Measurements from ENCODE around the gene TRIM59. TPM values are rescaled to one million over a fixed set of nuclear protein-coding genes. Genes with fewer than 3 reads are reported as not detected.

The TRIM59 gene, protein sequence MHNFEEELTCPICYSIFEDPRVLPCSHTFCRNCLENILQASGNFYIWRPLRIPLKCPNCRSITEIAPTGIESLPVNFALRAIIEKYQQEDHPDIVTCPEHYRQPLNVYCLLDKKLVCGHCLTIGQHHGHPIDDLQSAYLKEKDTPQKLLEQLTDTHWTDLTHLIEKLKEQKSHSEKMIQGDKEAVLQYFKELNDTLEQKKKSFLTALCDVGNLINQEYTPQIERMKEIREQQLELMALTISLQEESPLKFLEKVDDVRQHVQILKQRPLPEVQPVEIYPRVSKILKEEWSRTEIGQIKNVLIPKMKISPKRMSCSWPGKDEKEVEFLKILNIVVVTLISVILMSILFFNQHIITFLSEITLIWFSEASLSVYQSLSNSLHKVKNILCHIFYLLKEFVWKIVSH
- 19.7 and 30.5 TPM in 2 replicates for total RNA-seq

GRCh38 chr3:160449636-160450598 lies at the start of gene TRIM59:
Gene TRIM59, minus strand, starts transcription at chr3:160449786. Its CDS starts 10,603 bp downstream, at chr3:160439183.
- peak; percentile 98 for DNase-seq

DNA sequence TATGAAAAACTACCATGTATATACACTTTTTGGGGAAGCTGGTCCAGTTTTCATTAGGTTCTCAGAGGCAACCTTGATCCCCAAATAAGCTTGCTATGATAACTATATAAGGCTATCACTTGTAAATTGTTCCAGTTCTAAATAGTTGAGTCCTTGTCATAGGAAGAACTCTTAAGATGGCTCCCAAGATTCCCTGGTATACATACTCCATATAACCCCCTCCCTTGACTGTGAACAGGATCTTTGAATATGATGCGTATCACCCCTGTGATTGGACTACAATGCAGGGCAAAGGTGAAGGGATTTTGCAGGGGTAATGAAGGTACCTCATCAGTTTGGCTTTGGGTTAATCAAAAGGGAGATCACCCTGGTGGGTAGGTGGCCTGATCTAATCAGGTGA lies 48.6 kb upstream of the TRIM59 start:
- no peak for DNase-seq

GRCh38 chr3:160490166-160490565 lies 40.6 kb upstream of the TRIM59 start:
- no peak for DNase-seq

DNA sequence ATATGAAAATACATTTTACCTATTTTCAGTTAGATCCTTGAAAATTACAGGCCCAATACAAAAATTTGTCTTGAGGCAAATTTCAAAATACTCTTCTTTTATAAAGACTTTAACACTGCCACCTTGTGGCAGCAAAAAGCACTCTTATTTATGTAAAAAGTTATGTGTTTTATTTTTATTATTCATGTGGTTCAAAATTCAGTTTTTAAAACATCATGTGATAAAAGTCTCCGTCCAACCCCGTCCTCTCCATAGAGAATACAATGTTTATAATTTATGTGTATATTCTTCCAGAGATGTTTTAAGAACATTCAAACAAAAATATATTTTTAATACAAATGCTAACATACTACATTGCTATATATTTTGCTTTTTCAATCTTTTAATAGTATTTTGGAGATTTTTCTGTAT lies 36.9 kb upstream of the TRIM59 start:
- DNase-seq: peak; percentile 60

- no peak for DNase-seq
Observed at GRCh38 chr3:160482796-160483195, 33.2 kb upstream of the TRIM59 start.

DNA sequence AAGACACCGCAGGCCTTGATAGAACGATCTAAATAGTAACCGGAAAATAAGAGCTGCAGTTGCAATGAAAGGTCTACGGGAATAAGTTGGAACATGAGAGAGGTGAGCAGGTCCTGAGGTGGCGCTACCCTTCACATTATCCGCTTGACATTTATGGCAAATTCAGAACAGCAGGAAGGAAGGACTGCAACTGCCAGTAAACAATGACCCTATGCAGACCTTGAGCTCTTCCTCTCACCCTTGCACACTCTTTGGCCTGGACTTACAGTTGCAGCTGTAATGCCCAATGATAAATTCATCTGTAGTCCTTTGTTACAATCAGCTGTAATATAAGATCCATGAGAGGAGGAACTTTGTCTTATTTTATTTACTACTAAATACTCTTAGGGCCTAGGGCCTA lies 32.3 kb upstream of the TRIM59 start:
- no peak for DNase-seq

- no peak for DNase-seq
Observed at GRCh38 chr3:160480931-160481330, 31.3 kb upstream of the TRIM59 start.

DNA sequence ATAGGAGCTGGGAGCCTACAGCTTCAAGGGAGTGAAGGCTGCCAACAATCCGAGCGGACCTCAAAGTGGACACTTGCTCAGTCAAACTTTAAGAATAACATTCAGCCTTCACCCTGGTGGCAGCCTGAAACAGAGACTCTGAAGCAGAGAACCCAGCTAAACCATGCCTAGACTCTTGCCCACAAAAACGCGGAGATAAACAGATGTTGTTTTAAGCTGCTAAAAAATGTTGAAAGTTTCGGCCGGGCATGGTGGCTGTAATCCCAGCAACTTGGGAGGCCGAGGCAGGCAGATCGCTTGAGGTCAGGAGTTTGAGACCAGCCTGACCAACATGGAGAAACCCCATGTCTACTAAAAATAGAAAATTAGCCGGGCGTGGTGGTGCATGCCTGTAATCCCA lies 29.8 kb upstream of the TRIM59 start:
- no peak for DNase-seq

GRCh38 chr3:160478338-160478737 lies 28.8 kb upstream of the TRIM59 start:
- DNase-seq: no peak

DNA sequence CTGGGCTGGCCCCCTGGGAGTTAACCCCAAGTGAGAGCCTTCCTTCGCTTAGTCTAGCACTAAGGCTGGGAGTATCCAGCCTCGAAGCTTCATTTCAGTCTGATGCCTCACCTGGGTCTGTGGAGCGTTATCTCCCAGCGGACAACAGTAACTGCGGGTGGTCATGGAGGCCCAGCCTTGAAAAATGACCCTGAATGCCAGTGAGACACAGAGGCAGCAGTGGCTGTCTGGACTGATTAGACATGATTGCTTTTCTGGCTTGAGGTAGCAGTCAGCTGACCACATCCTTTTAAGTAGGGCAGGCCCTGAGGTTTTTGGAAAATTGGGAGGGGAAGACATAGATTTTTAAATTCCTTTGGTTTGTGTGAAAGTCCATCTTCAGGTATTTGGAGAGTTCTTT lies 28.2 kb upstream of the TRIM59 start:
- no peak for DNase-seq

DNA sequence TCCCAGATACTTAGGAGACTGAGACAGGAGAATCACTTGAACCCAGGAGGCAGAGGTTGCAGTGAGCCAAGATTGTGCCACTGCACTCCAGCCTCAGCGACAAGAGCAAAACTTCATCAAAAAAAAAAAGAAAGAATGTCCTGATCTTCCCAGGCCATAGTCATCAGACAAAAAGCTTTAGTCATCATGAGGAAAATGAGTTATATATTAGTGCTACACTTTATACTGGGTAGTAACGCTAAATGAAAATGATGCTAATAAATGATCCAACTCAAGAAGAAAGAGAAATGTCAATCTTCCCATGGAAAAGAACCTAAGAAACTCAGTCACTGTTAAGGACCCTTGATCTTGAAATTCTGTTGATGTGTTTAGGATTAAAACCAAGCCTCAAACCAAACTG lies 26.3 kb upstream of the TRIM59 start:
- DNase-seq: no peak

- no peak for DNase-seq
Observed at GRCh38 chr3:160475153-160475552, 25.6 kb upstream of the TRIM59 start.

- DNase-seq: no peak
Observed at GRCh38 chr3:160474416-160474838, 24.8 kb upstream of the TRIM59 start.

- DNase-seq: no peak
Observed at GRCh38 chr3:160473978-160474377, 24.4 kb upstream of the TRIM59 start.

- no peak for DNase-seq
Observed at GRCh38 chr3:160473221-160473620, 23.6 kb upstream of the TRIM59 start.

DNA sequence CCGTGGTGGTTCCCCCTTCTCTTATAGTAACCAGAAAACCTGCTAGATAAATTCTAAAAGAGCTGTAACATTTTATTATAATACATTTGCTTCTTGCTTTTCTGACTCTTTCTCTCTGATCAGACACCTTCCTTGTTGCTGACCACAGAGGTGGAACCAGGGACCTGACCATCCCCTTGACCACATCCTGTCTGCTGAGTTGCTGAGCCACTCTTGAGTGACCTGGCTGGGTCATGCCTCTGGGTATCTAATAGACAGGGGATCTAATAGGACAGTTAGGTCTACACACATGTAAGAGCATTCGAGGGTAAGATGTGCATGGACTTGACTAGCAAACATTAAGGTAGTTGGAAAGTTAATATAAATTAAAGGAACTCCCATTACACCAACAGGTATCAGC lies 22.8 kb upstream of the TRIM59 start:
- no peak for DNase-seq

DNA sequence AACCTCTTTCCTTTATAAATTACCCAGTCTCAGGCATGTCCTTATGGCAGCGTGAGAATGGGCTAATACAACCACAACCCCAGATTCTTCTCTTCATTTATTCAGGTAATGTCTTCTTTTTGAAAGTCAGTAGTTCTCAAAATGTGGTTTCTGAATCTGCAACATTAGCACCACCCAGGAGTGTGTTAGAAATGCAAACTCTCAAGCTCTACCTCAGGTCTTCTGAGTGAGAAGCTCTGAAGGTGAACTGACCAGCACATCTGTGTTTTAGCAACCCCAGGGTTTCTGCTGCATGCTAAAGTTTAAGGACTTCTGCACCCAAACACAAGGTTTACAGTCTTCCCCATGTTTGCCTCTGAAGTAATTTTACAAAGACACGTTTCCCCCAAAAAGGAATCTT lies 22.3 kb upstream of the TRIM59 start:
- no peak for DNase-seq

DNA sequence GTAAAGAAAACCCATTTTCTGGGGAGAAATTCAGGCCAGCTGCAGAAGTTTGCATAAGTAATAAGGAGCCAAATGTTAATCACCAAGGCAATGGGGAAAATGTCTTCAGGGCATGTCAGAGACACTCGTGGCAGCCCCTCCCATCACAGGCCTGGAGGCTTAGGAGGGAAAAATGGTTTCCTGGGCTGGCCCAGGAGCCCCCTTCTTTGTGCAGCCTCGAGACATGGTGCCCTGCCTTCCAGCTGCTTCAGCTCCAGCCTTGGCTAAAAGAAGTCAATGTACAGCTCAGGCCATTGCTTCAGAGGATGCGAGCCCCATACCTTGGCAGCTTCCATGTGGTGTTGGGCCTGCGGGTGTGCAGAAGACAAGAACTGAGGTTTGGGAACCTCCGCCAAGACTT lies 20.6 kb upstream of the TRIM59 start:
- no peak for DNase-seq

- no peak for DNase-seq
Observed at GRCh38 chr3:160464971-160465370, 15.4 kb upstream of the TRIM59 start.

DNA sequence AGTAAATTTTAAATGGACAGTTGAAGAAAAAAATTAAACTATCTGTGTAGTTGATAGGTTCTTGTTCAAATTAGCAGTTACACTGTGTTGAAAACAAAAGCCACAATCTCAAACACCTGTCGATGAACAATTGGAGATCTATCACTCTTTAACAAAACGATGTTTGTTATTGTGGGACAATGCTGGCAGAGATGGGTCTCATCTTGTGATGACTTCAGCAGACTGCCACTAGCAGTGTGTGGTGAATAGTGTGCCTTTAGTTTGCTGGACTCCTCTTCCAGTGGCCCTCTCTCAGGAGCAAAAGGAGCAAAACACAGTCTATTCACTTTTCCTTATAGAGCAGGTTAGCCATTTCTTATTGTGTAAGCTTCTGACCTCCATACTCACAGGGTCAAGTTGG lies 14.7 kb upstream of the TRIM59 start:
- no peak for DNase-seq

DNA sequence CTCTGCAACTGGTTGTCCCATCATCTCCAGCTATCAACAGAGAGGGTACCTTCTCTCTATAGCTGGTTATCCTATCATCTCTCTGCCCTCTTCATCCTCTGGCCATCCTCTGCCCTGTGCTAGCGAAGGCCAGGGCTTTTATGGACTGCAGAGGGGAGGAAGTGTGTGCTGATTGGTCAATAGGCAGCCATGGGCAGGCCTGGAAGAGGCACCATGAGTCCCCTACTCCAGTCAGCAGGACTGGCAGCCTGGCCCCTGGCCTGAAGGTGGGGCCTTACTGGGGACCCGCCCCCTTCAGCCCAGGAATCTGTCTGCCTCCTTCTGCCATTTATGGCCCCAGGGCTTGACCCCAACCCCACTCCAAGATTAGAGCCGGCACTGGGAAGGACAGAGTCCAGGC lies 10.4 kb upstream of the TRIM59 start:
- no peak for DNase-seq

- DNase-seq: no peak
Observed at GRCh38 chr3:160459450-160459970, 9.9 kb upstream of the TRIM59 start.

DNA sequence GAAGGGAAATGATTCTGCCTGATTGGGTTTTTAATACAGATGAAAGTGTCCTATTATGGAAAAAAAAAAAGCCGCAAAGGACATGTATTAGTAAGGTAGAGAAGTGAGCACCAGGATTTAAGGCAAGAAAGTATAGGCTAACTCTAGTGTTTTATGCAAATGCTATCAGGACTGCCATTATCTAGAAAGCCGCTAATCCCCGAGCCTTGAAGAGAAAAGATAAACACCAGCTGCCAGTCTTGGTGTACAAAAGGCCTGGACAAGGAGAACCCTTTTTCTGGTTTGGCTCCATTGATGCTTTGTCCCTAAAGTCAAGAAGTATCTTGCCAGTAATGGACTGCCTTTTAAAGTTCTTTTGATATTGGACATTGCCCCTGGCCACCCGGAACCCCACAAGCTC lies 8.6 kb upstream of the TRIM59 start:
- DNase-seq: no peak
